ENCODE results near the gene ZFYVE28.

GRCh38 chr4:2371765-2372487, 46.5 kb downstream of the ZFYVE28 start:
- TF ChIP-seq CTCF (IDR thresholded peaks at IDR 0.05) (no peak), POLR2A (IDR thresholded peaks at IDR 0.05) (no peak)

All from adrenal gland (tissue), 5 donors.